ENCODE measurements around the gene ZMAT3.

DNA sequence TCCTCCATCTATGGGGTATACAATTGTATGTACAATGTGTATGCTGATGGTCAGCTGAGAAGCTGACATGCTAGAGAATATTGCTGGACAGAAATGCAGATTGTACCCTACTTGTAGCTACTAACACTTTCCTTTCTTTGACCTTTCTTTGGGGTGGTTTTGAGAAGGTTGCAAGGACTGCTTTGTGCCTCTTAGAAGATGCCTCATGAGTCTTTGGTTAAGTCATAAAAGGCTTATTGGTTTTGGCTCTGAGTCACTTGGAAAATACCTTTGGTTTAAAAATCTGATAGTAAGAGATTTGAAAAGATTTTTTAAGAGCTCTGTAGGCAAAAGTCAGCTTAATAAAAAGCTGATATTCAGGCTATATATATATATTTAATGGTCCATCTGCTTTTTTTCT, 71.5 kb downstream of the ZMAT3 start:
- TF ChIP-seq EZH2 (IDR thresholded peaks at IDR 0.05; ENCODE audit: low read depth, low read length, severe bottlenecking) (no peak), TBP (IDR thresholded peaks at IDR 0.05; ENCODE audit: low read depth, low read length) (no peak), KDM1A (IDR thresholded peaks at IDR 0.05; ENCODE audit: borderline replicate concordance, low read length) (no peak), NRF1 (IDR thresholded peaks at IDR 0.05; ENCODE audit: low read depth, low read length) (no peak), JUN (IDR thresholded peaks at IDR 0.05; ENCODE audit: low read depth, low read length) (no peak), MAX (IDR thresholded peaks at IDR 0.05) (no peak), CTCF (IDR thresholded peaks at IDR 0.05; ENCODE audit: control extremely low read depth in 1 of 3, insufficient read depth in 1 of 3, low read depth in 1 of 3, low read length in 3 of 3) (no peak)
